C4-2B (cell line): ENCODE results near the gene RHOT1.

Source experiments
- H3K27ac ChIP-seq: fragments of 450-650 bp; 2 replicates; pipeline ENCODE4 v1.5.1; 2017
- ZFX ChIP-seq: fragments of 450-650 bp; IDR thresholded peaks from 2 replicates; pipeline ENCODE4 v1.6.1; 2017
- TF ChIP-seq, protein P1 (sequence below): fragments of 450-650 bp; conservative IDR thresholded peaks from 2 replicates; pipeline ENCODE4 v1.5.1; 2017; ENCODE audit warnings: mild to moderate bottlenecking

The RHOT1 gene

DNA sequence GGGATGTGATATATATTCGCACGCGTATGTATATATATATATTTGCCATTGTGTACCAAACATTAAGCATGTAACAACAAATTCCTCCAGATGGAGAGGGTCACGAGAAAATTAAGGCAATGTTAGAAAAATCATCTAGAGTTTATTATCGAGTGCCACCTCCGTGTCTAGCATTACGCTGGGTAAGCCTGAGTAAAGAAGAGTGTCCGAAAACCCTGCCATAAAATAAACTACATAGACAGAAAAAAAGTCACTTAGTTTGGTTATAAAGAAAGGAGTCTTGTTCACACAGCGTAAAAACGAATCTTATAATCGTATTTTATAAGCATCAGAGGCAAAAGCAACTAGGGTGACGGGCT is 644 bp upstream of the RHOT1 start:
- TF ChIP-seq, protein P1, sequence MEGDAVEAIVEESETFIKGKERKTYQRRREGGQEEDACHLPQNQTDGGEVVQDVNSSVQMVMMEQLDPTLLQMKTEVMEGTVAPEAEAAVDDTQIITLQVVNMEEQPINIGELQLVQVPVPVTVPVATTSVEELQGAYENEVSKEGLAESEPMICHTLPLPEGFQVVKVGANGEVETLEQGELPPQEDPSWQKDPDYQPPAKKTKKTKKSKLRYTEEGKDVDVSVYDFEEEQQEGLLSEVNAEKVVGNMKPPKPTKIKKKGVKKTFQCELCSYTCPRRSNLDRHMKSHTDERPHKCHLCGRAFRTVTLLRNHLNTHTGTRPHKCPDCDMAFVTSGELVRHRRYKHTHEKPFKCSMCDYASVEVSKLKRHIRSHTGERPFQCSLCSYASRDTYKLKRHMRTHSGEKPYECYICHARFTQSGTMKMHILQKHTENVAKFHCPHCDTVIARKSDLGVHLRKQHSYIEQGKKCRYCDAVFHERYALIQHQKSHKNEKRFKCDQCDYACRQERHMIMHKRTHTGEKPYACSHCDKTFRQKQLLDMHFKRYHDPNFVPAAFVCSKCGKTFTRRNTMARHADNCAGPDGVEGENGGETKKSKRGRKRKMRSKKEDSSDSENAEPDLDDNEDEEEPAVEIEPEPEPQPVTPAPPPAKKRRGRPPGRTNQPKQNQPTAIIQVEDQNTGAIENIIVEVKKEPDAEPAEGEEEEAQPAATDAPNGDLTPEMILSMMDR, result no peak
- no peak for TF ChIP-seq ZFX
- H3K27ac ChIP-seq, result peak overlapping the region; percentile 92

DNA sequence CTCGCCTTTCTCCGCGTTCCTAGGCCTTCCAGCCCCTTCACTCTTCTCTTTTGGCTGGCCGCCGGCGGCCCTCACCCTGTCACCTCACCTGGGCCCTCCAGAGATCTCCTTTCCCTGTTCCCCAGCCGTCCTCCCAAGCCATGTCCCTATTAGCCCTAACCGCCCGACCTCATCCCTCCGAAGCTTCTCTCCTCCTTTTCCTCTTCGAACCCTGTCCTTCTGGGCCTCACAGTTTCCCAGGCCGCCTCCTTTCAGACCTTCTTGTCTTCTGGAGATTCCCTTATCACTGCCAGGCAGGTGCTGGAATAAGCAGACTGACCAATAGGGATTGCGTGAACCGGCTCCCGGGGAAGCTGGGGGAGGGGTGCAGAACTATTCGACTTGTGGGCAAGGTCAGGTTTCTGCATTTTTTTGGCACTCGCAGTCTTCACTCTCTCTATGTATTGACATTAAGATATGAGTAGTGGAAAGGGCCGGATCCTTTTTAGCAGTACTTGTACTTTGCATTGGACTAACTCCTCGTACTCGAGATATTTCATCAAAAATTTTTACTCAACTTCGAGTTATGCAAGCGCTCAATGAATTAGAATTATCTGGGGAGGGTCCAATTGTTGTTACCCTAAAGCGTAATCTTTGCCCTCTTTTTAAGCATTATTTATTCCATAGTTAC is 690 bp downstream of the RHOT1 start:
- H3K27ac ChIP-seq, result peak overlapping the region; percentile 92
- peak; percentile 66 for TF ChIP-seq ZFX
- TF ChIP-seq, protein P1, result no peak

DNA sequence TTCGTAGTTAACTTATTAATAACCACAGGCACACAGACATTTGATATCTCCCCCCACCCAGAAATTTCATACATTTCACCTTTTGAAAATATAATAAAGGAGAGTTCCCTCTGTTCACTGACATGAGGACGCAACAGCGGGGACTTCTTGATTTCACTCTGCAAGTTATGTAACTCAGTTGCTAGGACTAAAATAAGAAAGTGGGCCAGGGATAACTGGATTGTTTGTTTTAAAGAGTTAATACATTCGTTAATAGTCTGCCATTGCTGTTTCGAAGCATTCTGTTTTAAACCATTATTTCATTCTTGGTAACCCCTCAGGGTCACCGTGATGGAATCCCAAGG is 1.2 kb downstream of the RHOT1 start:
- H3K27ac ChIP-seq, result no peak overlapping the region
- no peak for TF ChIP-seq ZFX
- TF ChIP-seq, protein P1, result no peak

DNA sequence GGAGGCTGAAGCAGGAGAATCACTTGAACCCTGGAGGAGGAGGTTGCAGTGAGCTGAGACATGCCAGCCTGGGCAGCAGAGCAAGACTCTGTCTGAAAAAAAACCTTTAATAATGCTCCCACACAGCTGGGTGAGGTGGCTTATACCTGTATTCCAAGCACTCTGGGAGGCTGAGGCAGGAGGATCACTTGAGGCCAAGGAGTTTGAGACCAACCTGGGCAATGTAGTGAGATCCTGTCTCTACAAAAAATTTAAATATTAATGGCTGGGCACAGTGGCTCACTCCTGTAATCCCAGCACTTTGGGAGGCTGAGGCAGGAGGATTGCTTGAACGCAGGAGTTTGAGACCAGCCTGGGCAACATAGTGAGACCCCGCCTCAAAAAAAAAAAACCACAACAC is 2.1 kb downstream of the RHOT1 start:
- peak overlapping the region; percentile 32 for H3K27ac ChIP-seq

DNA sequence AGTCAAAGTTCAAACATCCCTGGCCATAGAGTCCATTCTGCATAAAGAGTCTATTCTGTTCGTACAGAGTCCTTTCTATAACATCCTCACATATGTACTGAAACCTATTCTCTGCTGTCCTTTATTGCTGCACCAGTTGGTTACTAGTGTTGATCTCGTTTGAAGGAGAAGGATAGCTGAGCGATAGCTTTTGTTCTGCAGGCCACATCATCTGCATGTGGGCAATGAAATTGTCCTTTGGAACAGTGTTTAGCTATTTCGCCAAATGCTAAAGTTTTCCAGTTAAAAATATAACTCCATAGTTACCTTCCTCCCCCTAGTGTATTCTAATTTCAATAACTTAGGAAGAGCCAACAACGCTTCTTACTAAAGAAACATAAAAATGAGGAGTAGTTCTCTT is 6.0 kb downstream of the RHOT1 start:
- TF ChIP-seq, protein P1, result no peak
- TF ChIP-seq ZFX, result no peak
- no peak overlapping the region for H3K27ac ChIP-seq

DNA sequence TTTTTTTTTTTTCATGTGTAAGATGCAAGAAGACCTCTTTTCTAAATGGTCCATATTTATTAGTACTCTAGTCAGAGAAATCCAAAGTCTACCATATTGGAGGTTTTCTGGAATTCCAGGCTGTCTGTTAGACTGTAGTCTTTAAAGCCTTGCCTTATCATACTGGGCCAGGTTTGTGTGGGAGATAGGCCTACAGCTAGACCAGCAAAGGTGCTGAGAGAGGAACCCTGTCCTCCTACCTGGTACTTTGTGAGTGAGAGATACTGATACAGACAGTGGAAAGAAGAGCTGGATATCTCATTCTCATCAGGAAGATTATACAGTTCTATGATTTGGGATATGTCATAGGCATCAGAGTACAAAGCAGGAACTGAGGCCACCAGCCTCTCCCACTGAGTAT is 8.1 kb downstream of the RHOT1 start:
- H3K27ac ChIP-seq, result no peak overlapping the region; the same call in 1 of the 2 replicates
- TF ChIP-seq, protein P1, result no peak
- no peak for TF ChIP-seq ZFX

DNA sequence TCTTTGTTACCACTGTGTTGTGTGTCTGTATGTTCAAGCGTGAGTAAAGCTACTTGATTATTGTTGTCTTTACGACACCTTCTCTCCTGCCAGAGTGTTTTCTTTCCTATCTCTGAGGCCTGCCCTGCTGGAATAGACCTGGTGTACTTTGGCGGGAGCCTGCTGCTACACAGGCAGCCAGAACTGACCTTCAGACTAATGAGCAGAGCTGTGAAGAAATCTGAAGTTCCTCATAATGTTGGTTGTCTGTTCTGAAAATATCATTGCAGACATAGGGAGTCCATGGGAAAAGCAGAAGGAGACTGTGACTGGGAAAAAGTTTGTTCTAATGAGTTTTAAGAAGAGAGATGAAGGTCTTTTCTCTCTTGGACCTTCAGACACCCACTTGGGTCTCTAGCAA is 9.8 kb downstream of the RHOT1 start:
- H3K27ac ChIP-seq, result no peak overlapping the region
- no peak for TF ChIP-seq ZFX
- TF ChIP-seq, protein P1, result no peak

DNA sequence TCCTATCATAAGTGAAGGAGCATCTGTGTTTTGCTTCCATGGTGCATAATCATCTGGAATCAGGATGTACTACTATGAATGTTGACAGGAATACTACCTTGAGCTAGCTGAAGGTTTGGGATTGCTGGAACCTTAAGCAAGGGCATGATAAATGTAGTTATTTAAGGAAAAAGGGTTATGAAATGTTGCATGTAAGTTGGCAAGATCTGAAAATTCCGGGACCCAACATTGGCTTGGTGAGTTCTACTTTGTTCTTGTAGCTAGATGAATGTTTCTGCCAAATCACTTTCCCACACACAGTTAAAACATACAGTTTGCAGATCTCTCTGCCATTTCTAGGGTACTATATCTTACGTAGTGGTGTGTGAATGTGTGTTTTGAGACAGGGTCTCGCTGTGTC is 13.6 kb downstream of the RHOT1 start:
- no peak for TF ChIP-seq ZFX
- TF ChIP-seq, protein P1, result no peak
- peak overlapping the region; percentile 88 for H3K27ac ChIP-seq
